Pancreas (tissue), 10 donors: ENCODE measurements around the gene PRRX2. TPM values are rescaled to one million over a fixed set of nuclear protein-coding genes. Genes with fewer than 3 reads are reported as not detected.
"Not testable (repeated sequence)": the region's sequence is repeated elsewhere in the genome, so short reads cannot be mapped to it uniquely, and the experiment has no call there.

Source experiments
- ATAC-seq, 4 donors: fragments of 200-7000 bp; cut with Tn5 transposase; one replicate each; pipeline versions ENCODE4 v1.8.0 to v1.9.1; 2020; ENCODE audit warnings: mild to moderate bottlenecking in 4 of 4, moderate library complexity in 4 of 4
- DNase-seq, 6 donors: peaks; one replicate each; pipeline ENCODE4 v3.0.0-alpha.2; 2020
- FAIRE-seq: peaks from 2 replicates; lab custom pipeline; 2012; peaks lifted over from hg19 to GRCh38; lab: Jason Lieb, UNC
- H3K27ac ChIP-seq, 4 donors: fragments of 200-600 bp; sonication (generic); 1 replicate in 3 of 4; 2 replicates in 1 of 4; pipeline versions ENCODE4 v1.5.0 to v1.8.0; 2020
- H3K27me3 ChIP-seq, 4 donors: fragments of 200-600 bp; one replicate each; pipeline ENCODE4 v1.8.0; 2021
- H3K36me3 ChIP-seq, 3 donors: fragments of 200-600 bp; sonication (generic) in 1 of 3; one replicate each; pipeline versions ENCODE4 v1.5.0 to v1.8.0; 2020 to 2021
- H3K4me1 ChIP-seq, 3 donors: fragments of 200-600 bp; one replicate each; pipeline ENCODE4 v1.8.0; 2021
- H3K4me3 ChIP-seq, 4 donors: fragments of 200-600 bp; sonication (generic) in 2 of 4; one replicate each; pipeline versions ENCODE4 v1.5.0 to v1.8.0; 2020 to 2021
- H3K9me3 ChIP-seq, 4 donors: fragments of 200-600 bp; one replicate each; pipeline ENCODE4 v1.8.0; 2021
- WGBS, 2 donors: extraction: QIAGEN DNeasy Blood & Tissue Kit; methylation state at CpG; one replicate each; pipeline ENCODE4 v1.1.7; 2013; 5-methylcytosine and 5-hydroxymethylcytosine counted together
- intact Hi-C, 3 donors: fragments of 100-400 bp; cut with DNase I; formaldehyde crosslinking; loops; one replicate each; pipeline versions ENCODE4 v1.11.1 to v1.14.2; 2022
- polyA plus RNA-seq, 2 donors: library from polyadenylated mRNA; stranded (reverse); fragments of 200-250 nt; gene quantifications; one replicate each; pipeline ENCODE4 v1.2.3, GENCODE V29; 2013
- total RNA-seq, 6 donors: library from RNA; stranded (reverse); fragmentation: NEBNext Ultra II Directional in 4 of 6; extraction: Animal tissue kit (Norgen Biotek cat#: 25700) in 4 of 6; gene quantifications; one replicate each; pipeline versions ENCODE4 v1.2.1 to v1.2.4, GENCODE V29; 2021 to 2023
- TF ChIP-seq, protein P1 (sequence below), 4 donors: fragments of 200-600 bp; sonication (generic) in 3 of 4; IDR thresholded peaks; one replicate each; pipeline versions ENCODE4 v1.5.0 to v1.8.0; 2021; ENCODE audit warnings: antibody characterized with exemption in 4 of 4
- donor health status: healthy with polysubstance abuse.
- donor health status: DM: no; HTN: no; CAD: no; lungs with moderate emphysema.
- donor health status: DM: no; HTN: no; CAD: no.
- donor health status: control.
- donor health status: control.
- donor health status: Bipolar disorder and iron deficiency.
- donor health status: DM: yes; HTN: yes; CAD: no.
- donor health status: DM: no; HTN: no; CAD: no.
- donor health status: DM: no; HTN: no; CAD: no.
- donor health status: DM: yes; HTN: yes; CAD: no.

PRRX2 gene
- total and polyA plus RNA-seq, 8 donors, result 0.16 to 2.0 (median 0.64) TPM; not detected in 1

- Histone ChIP-seq H3K27ac (no peak overlapping the region), H3K9me3 (no peaks in the 10 kb centered on the region), H3K4me1 (no peaks in the 10 kb centered on the region), H3K27me3 (no peaks in the 10 kb centered on the region), H3K36me3 (no peaks in the 10 kb centered on the region), H3K4me3 (no peak overlapping the region)
- DNase-seq (no peak), ATAC-seq (no peak), FAIRE-seq (no peak)
- intact Hi-C loops, result no loop called here
- WGBS, 2 donors, result 54 to 70% methylated on average over 12 of the region's 12 CpGs
- TF ChIP-seq, protein P1, sequence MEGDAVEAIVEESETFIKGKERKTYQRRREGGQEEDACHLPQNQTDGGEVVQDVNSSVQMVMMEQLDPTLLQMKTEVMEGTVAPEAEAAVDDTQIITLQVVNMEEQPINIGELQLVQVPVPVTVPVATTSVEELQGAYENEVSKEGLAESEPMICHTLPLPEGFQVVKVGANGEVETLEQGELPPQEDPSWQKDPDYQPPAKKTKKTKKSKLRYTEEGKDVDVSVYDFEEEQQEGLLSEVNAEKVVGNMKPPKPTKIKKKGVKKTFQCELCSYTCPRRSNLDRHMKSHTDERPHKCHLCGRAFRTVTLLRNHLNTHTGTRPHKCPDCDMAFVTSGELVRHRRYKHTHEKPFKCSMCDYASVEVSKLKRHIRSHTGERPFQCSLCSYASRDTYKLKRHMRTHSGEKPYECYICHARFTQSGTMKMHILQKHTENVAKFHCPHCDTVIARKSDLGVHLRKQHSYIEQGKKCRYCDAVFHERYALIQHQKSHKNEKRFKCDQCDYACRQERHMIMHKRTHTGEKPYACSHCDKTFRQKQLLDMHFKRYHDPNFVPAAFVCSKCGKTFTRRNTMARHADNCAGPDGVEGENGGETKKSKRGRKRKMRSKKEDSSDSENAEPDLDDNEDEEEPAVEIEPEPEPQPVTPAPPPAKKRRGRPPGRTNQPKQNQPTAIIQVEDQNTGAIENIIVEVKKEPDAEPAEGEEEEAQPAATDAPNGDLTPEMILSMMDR (IDR thresholded peaks at IDR 0.05), result no peak
These were observed 8.6 kb upstream of the PRRX2 start for GRCh38 chr9:129656795-129657390.

- Histone ChIP-seq H3K27me3 (no peaks in the 10 kb centered on the region), H3K4me3 (no peak overlapping the region), H3K9me3 (no peaks in the 10 kb centered on the region), H3K4me1 (no peaks in the 10 kb centered on the region), H3K36me3 (no peaks in the 10 kb centered on the region), H3K27ac (no peak overlapping the region)
- no peak for FAIRE-seq
- intact Hi-C loops, result no loop called here
- DNase-seq, result no peak
- TF ChIP-seq, protein P1 (IDR thresholded peaks at IDR 0.05), result no peak
- ATAC-seq, result no peak
- 65 to 82% methylated on average over 2 of the region's 2 CpGs for WGBS, 2 donors
These were observed 4.4 kb upstream of the PRRX2 start for GRCh38 chr9:129661029-129661428.

DNA sequence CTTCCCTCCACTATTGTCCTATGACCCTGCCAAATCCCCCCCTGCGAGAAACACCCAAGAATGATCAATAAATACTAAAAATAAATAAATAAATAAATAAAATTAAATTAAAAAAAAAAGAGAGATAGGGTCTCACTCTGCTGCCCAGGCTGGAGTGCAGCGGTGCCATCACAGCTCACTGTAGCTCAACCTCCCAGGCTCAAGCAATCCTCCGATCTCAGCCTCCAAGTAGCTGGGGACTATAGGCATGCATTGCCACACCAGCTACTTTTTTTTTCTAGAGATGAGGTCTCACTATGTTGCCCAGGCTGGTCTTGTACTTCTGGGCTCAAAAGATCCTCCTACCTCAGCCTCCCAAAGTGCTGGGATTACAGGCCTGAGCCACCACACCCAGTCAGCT, 3.2 kb upstream of the PRRX2 start:
- H3K27ac ChIP-seq, H3K27me3 ChIP-seq, H3K36me3 ChIP-seq, intact Hi-C loops, H3K4me3 ChIP-seq, ATAC-seq, DNase-seq, FAIRE-seq, H3K9me3 ChIP-seq, H3K4me1 ChIP-seq: not testable (repeated sequence)
- 61 to 69% methylated on average over 3 of the region's 3 CpGs for WGBS, 2 donors

DNA sequence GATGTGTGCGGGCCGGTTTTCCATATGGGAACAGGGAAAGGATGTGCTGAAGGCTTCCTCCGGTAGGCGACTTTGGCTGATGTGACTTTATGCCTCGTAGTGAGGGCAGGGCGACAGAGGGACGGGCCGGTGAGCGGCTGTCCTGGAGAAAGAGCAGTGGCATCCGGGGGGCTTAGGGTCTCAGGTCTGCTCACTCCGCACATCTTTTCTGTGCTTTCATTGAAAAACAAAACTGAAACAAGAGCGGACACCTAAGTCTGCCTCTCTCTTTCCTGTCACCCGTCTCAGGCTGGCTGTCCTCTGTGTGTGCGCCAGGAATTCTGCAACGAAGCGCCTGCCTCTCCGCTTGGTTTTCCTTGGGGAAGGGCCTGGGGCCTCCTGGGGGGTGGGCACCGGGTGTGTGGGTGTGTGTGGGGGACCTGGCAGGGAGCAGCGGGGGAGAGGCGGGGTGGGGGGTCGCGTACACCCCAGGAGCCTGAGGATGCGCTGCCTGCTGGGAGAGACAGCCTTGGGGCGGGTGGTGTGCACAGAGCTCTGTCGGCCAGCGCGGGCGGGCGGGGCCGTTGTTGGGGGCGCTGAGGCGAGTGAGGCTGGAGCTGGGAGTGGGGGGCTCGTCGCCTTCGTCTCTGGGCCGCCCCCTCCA, 580 bp upstream of the PRRX2 start:
- Histone ChIP-seq H3K27ac (no peak overlapping the region), H3K36me3 (no peaks in the 10 kb centered on the region), H3K9me3 (no peaks in the 10 kb centered on the region), H3K4me1 (no peaks in the 10 kb centered on the region), H3K27me3 (peaks cover 0 to 5% (median 0%) of the 10 kb centered on the region in 4 donors), H3K4me3 (peak overlapping the region in 1 of 4 donors; percentile 30)
- TF ChIP-seq, protein P1 (IDR thresholded peaks at IDR 0.05), result no peak
- DNase-seq (no peak), FAIRE-seq (no peak), ATAC-seq (peak in 3 of 4 donors; percentile 18 to 25 (median 19))
- intact Hi-C loops, result no loop called here
- WGBS, 2 donors, result 15 to 17% methylated on average over 33 to 36 of the region's 36 CpGs

DNA sequence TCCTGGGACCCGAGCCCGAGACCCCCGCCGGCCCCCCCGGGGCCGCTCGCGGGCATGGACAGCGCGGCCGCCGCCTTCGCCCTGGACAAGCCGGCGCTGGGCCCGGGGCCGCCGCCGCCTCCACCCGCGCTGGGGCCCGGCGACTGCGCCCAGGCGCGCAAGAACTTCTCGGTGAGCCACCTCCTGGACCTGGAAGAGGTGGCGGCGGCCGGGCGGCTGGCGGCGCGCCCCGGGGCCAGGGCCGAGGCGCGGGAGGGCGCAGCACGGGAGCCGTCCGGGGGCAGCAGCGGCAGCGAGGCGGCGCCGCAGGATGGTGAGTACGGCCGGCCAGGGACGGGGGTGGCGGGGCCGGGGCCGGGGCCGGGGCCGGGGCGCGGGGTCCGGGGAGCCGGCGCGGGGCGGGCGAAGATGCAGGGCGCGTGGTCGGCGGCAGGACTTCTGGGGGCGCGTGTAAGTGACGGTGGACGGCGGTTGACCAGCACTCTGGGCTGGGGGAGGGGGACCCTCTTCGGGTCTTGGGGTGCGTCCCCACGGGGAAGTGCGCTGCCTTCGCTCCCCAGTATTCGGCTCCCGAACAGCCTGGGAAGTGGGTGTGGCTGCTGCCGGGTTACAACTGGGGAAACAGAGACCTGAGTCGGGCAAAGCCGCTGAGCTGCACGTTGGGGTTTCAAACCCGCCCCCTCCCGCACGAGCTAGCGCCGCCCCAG, 520 bp downstream of the PRRX2 start:
- FAIRE-seq (no peak), ATAC-seq (peak in 1 of 4 donors; percentile 21), DNase-seq (no peak)
- intact Hi-C loops, result no loop called here
- H3K4me3 ChIP-seq, result peak overlapping the region in 3 of 4 donors; percentile 3 to 30 (median 14)
- WGBS, 2 donors, result 5 to 6% methylated on average over 29 to 88 of the region's 88 CpGs
- TF ChIP-seq, protein P1 (IDR thresholded peaks at IDR 0.05), result no peak
- H3K9me3 ChIP-seq, result no peaks in the 10 kb centered on the region
- peaks cover 0 to 5% (median 0%) of the 10 kb centered on the region in 4 donors for H3K27me3 ChIP-seq
- no peaks in the 10 kb centered on the region for H3K36me3 ChIP-seq
- H3K27ac ChIP-seq, result no peak overlapping the region
- no peaks in the 10 kb centered on the region for H3K4me1 ChIP-seq
